Upper lobe of left lung (tissue), 4 donors: ENCODE measurements around the gene TRIOBP.

Experiments used
- POLR2A ChIP-seq, 4 donors: fragments of 450-650 bp; IDR thresholded peaks; one replicate each; pipeline ENCODE4 v1.5.1; 2016 to 2017; ENCODE audit warnings: antibody characterized with exemption in 4 of 4, mild to moderate bottlenecking in 2 of 4
- POLR2AphosphoS5 ChIP-seq, 2 donors: sonication (generic); formaldehyde crosslinking; IDR thresholded peaks; one replicate each; pipeline ENCODE4 v1.5.1; 2017; ENCODE audit warnings: antibody characterized with exemption in 2 of 2
- TF ChIP-seq, protein P1 (sequence below), 6 experiments: fragments of 450-650 bp in 4 of 6; fragments of 200-600 bp in 2 of 6; sonication (generic) in 2 of 6; IDR thresholded peaks; one replicate each; pipeline ENCODE4 v1.5.1; 2016 to 2019; ENCODE audit warnings: antibody characterized with exemption in 6 of 6

DNA sequence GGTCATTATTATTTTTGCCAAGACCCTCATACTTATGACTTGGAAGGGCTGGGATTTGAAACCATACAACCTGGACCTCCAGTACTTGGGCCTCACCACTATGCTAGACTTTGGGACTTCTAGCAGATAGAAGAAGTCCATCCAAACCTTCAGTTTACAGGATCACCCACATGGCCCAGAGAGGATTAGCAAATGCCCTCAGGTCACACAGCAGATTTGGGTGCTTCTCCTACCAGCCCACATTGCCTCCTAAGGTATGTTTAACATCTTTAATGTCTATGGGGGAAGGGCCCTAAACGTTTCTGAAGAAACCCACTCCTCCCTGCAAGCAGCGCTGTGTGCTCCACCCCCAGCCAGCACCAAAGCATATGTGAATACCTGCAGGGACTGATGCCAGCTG, 93.4 kb downstream of the TRIOBP start:
- TF ChIP-seq, protein P1, sequence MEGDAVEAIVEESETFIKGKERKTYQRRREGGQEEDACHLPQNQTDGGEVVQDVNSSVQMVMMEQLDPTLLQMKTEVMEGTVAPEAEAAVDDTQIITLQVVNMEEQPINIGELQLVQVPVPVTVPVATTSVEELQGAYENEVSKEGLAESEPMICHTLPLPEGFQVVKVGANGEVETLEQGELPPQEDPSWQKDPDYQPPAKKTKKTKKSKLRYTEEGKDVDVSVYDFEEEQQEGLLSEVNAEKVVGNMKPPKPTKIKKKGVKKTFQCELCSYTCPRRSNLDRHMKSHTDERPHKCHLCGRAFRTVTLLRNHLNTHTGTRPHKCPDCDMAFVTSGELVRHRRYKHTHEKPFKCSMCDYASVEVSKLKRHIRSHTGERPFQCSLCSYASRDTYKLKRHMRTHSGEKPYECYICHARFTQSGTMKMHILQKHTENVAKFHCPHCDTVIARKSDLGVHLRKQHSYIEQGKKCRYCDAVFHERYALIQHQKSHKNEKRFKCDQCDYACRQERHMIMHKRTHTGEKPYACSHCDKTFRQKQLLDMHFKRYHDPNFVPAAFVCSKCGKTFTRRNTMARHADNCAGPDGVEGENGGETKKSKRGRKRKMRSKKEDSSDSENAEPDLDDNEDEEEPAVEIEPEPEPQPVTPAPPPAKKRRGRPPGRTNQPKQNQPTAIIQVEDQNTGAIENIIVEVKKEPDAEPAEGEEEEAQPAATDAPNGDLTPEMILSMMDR (IDR thresholded peaks at IDR 0.05), result no peak
- TF ChIP-seq POLR2A (IDR thresholded peaks at IDR 0.05) (no peak), POLR2AphosphoS5 (IDR thresholded peaks at IDR 0.05) (no peak)
